ENCODE measurements around the gene IGSF3. TPM values are rescaled to one million over a fixed set of nuclear protein-coding genes. Genes with fewer than 3 reads are reported as not detected.

Gene IGSF3
- total RNA-seq, 1 experiment from 2014 or later = 4.0 TPM

- TF ChIP-seq EZH2 (IDR thresholded peaks at IDR 0.05; ENCODE audit: borderline replicate concordance, low read depth, low read length, poor library complexity, severe bottlenecking) (no peak), CTCF (conservative IDR thresholded peaks at IDR 0.05; ENCODE audit: low read depth, low read length) (no peak)
- no peak overlapping the region for H3K4me3 ChIP-seq (ENCODE audit: low read depth, low read length, poor library complexity, severe bottlenecking)
- POLR2A ChIA-PET (ENCODE audit: low non-redundant PET) = no interaction called here
- BruUV-seq (replicated peaks) = no TSS peak
- H3K27me3 ChIP-seq (replicated peaks; ENCODE audit: insufficient read depth, low read depth, low read length, poor library complexity) = no peaks in the 10 kb centered on the region
- DNase-seq (ENCODE audit: low spot score) = no peak
- intact Hi-C loops (cut with micrococcal nuclease; ENCODE audit: unreplicated experiment) = no loop called here
- H3K36me3 ChIP-seq (ENCODE audit: insufficient read depth, low read length, poor library complexity, severe bottlenecking) = no peaks in the 10 kb centered on the region
- H3K9me3 ChIP-seq (ENCODE audit: low read depth, low read length, poor library complexity, severe bottlenecking) = no peaks in the 10 kb centered on the region
- no peak overlapping the region for H3K27ac ChIP-seq (ENCODE audit: low read depth, low read length, poor library complexity, severe bottlenecking)
- CTCF ChIA-PET = no interaction called here
- no peaks in the 10 kb centered on the region for H3K4me1 ChIP-seq (ENCODE audit: insufficient read depth, low read length, poor library complexity, severe bottlenecking)
Measured at GRCh38 chr1:116545359-116545705, 122.2 kb downstream of the IGSF3 start.

- H3K4me1 ChIP-seq (ENCODE audit: insufficient read depth, low read length, poor library complexity, severe bottlenecking) = no peaks in the 10 kb centered on the region
- H3K4me3 ChIP-seq (ENCODE audit: low read depth, low read length, poor library complexity, severe bottlenecking) = no peak overlapping the region
- POLR2A ChIA-PET (ENCODE audit: low non-redundant PET) = interaction anchor here (0.6 kb wide), 1 partner anchor 82 kb away, joined by 4 read pairs; no protein-coding TSS in a partner anchor
- H3K36me3 ChIP-seq (ENCODE audit: insufficient read depth, low read length, poor library complexity, severe bottlenecking) = no peaks in the 10 kb centered on the region
- TF ChIP-seq CTCF (conservative IDR thresholded peaks at IDR 0.05; ENCODE audit: low read depth, low read length) = no peak
- TF ChIP-seq EZH2 (IDR thresholded peaks at IDR 0.05; ENCODE audit: borderline replicate concordance, low read depth, low read length, poor library complexity, severe bottlenecking) = no peak
- BruUV-seq (replicated peaks) = no TSS peak
- H3K27me3 ChIP-seq (replicated peaks; ENCODE audit: insufficient read depth, low read depth, low read length, poor library complexity) = no peaks in the 10 kb centered on the region
- H3K9me3 ChIP-seq (ENCODE audit: low read depth, low read length, poor library complexity, severe bottlenecking) = no peaks in the 10 kb centered on the region
- DNase-seq (ENCODE audit: low spot score) = no peak
- CTCF ChIA-PET = no interaction called here
- intact Hi-C loops (cut with micrococcal nuclease; ENCODE audit: unreplicated experiment) = no loop called here
- no peak overlapping the region for H3K27ac ChIP-seq (ENCODE audit: low read depth, low read length, poor library complexity, severe bottlenecking)
Measured at GRCh38 chr1:116544588-116545358, 122.8 kb downstream of the IGSF3 start.

GRCh38 chr1:116540088-116540487 is 127.4 kb downstream of the IGSF3 start:
- Histone ChIP-seq H3K27ac (ENCODE audit: low read depth, low read length, poor library complexity, severe bottlenecking) (no peak overlapping the region), H3K27me3 (replicated peaks; ENCODE audit: insufficient read depth, low read depth, low read length, poor library complexity) (no peaks in the 10 kb centered on the region), H3K4me1 (ENCODE audit: insufficient read depth, low read length, poor library complexity, severe bottlenecking) (no peaks in the 10 kb centered on the region), H3K4me3 (ENCODE audit: low read depth, low read length, poor library complexity, severe bottlenecking) (no peak overlapping the region), H3K9me3 (ENCODE audit: low read depth, low read length, poor library complexity, severe bottlenecking) (no peaks in the 10 kb centered on the region), H3K36me3 (ENCODE audit: insufficient read depth, low read length, poor library complexity, severe bottlenecking) (no peaks in the 10 kb centered on the region)
- intact Hi-C loops (cut with micrococcal nuclease; ENCODE audit: unreplicated experiment) = no loop called here
- ChIA-PET CTCF (no interaction called here), POLR2A (ENCODE audit: low non-redundant PET) (no interaction called here)
- TF ChIP-seq EZH2 (IDR thresholded peaks at IDR 0.05; ENCODE audit: borderline replicate concordance, low read depth, low read length, poor library complexity, severe bottlenecking) (no peak), CTCF (conservative IDR thresholded peaks at IDR 0.05; ENCODE audit: low read depth, low read length) (no peak)
- no peak for DNase-seq (ENCODE audit: low spot score)
- no TSS peak for BruUV-seq (replicated peaks)

Measured in A673 (cell line).